K562 (cell line): ENCODE results near the gene NTRK1. TPM values are rescaled to one million over a fixed set of nuclear protein-coding genes. Genes with fewer than 3 reads are reported as not detected.

Source experiments
- CREB1 ChIP-seq, 2 experiments: sonication (generic) in 1 of 2; formaldehyde crosslinking in 1 of 2; IDR thresholded peaks; 2 replicates each; pipeline versions ENCODE4 v1.6.1 to v1.8.0; 2012 to 2022; ENCODE audit warnings: inconsistent platforms in 1 of 2, mild to moderate bottlenecking in 1 of 2, missing genetic modification reagents in 1 of 2, moderate library complexity in 1 of 2
- EGR1 ChIP-seq: fragments of 450-650 bp; conservative IDR thresholded peaks from 2 replicates; pipeline ENCODE4 v1.6.1; 2017; ENCODE audit warnings: mild to moderate bottlenecking
- EP300 ChIP-seq: IDR thresholded peaks from 2 replicates; pipeline ENCODE4 v1.6.1; 2012; ENCODE audit warnings: low read length, improper control_type of control experiment
- MAFG ChIP-seq: fragments of 450-650 bp; conservative IDR thresholded peaks from 2 replicates; pipeline ENCODE4 v1.6.1; 2016; ENCODE audit warnings: missing genetic modification characterization, missing compliant biosample characterization
- MAZ ChIP-seq, 2 experiments: fragments of 450-650 bp in 1 of 2; sonication (generic) in 1 of 2; formaldehyde crosslinking; IDR thresholded peaks in 1 of 2; conservative IDR thresholded peaks in 1 of 2; 2 replicates each; pipeline versions ENCODE4 v1.4.0 to v1.5.0; 2020; ENCODE audit warnings: mild to moderate bottlenecking in 1 of 2, missing genetic modification reagents in 1 of 2
- NFE2 ChIP-seq: IDR thresholded peaks from 2 replicates; pipeline ENCODE4 v1.6.1; 2014; ENCODE audit warnings: antibody characterized with exemption, low read depth
- PHF8 ChIP-seq: fragments of 200-600 bp; sonication (generic); IDR thresholded peaks from 2 replicates; pipeline ENCODE4 v1.6.1; 2012; ENCODE audit warnings: mixed run types, mild to moderate bottlenecking, inconsistent platforms, low read length, moderate library complexity, borderline replicate concordance
- PRPF4 ChIP-seq: fragments of 200-400 bp; formaldehyde crosslinking; IDR thresholded peaks from one replicate; pipeline ENCODE4 v1.6.1; 2017; ENCODE audit warnings: low read length, low read depth, mild to moderate bottlenecking; ENCODE audit not compliant: insufficient read depth, poor library complexity, severe bottlenecking
- SNRNP70 ChIP-seq: fragments of 200-400 bp; formaldehyde crosslinking; optimal IDR thresholded peaks from 2 replicates; pipeline ENCODE3; 2017; ENCODE audit warnings: low read depth, low read length
- ZNF263 ChIP-seq: sonication (generic); formaldehyde crosslinking; IDR thresholded peaks from 2 replicates; pipeline ENCODE4 v1.8.0; 2022; ENCODE audit warnings: mild to moderate bottlenecking, missing genetic modification reagents, borderline replicate concordance
- ZNF311 ChIP-seq: fragments of 250-450 bp; sonication (Bioruptor Pico); IDR thresholded peaks from 2 replicates; pipeline ENCODE4 v1.4.0; 2020; ENCODE audit warnings: mild to moderate bottlenecking, moderate library complexity
- ZNF324 ChIP-seq: fragments of 250-450 bp; sonication (Bioruptor Pico); IDR thresholded peaks from 2 replicates; pipeline ENCODE4 v1.4.0; 2020; ENCODE audit warnings: mild to moderate bottlenecking
- ZNF583 ChIP-seq: fragments of 250-450 bp; sonication (Bioruptor Pico); IDR thresholded peaks from 2 replicates; pipeline ENCODE4 v1.4.0; 2020
- polyA plus RNA-seq, 8 experiments: library from polyadenylated mRNA; depleted of rRNA in 4 of 8; stranded (reverse) in 5 of 8; unstranded in 3 of 8; fragments of >200 nt; fragmentation: Nextera tagmentation in 2 of 8; fragmentation: Illumina TruSeq in 1 of 8; extraction: Ambion mirVana in 2 of 8; extraction: Trizol in 1 of 8; gene quantifications; 2 replicates each; pipeline versions ENCODE4 v1.2.1 to v1.2.3, GENCODE V29; 2011 to 2014; ENCODE audit warnings: inconsistent platforms in 1 of 8, missing spikeins in 1 of 8
- total RNA-seq, 7 experiments: library from RNA; depleted of rRNA in 6 of 7; stranded (reverse); fragments of >200 nt in 6 of 7; fragmentation: Illumina TruSeq in 2 of 7; extraction: Trizol in 2 of 7; gene quantifications; 2 replicates each; pipeline versions ENCODE4 v1.2.1 to v1.2.3, GENCODE V29; 2011 to 2021; ENCODE audit warnings: low replicate concordance in 1 of 7
- TF ChIP-seq, protein P1 (sequence below): fragments of 450-650 bp; IDR thresholded peaks from 2 replicates; pipeline ENCODE4 v1.7.0; 2016; ENCODE audit warnings: borderline replicate concordance
- TF ChIP-seq, protein P2 (sequence below), 2 experiments: fragments of 450-650 bp; IDR thresholded peaks; 2 replicates each; pipeline ENCODE4 v1.6.1; 2016; ENCODE audit warnings: mild to moderate bottlenecking in 2 of 2, borderline replicate concordance in 1 of 2, low read depth in 1 of 2, moderate library complexity in 1 of 2

Gene NTRK1
- total and polyA plus RNA-seq, 9 of the 15 experiments (the other 6 are each of a cell fraction or from before 2014, with no cell fraction given): 0.46 to 30.0 (median 7.9) TPM

DNA sequence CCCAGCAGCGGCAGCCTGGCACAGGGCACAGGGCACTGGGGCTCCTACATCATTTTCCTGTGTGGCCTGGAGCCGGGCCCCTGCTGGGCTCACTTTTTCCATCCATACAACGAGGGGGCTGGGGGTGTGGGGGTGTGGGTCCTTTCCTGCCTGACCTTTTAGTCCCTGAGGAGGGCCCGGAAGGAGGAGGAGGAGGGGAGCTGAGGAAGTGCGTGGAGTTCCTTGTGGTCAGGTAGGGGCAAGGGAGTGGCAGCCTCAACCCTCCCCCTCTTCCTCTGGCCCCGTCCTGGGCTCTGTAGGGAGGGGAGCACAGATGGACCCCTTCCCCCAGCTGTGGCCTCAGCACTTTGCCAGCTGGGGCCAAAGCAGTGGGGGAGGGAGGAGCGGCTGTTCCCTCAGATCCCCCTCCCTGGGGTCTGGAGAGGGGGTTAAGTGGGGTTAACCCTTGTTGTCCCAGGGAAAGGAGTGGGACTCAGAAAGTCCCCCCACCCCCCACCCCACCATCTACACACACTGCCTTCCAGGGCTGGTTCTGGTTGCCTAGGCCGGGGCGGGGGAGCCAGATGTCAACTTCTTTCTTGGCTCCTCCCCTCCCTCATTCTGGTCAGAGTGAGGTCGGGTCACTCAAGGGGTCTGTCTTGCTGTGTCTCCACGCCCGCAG lies 5.7 kb downstream of the NTRK1 start (continued):
- TF ChIP-seq ZNF583 (CRISPR knock-in tag) (no peak), PRPF4 (no peak), EGR1 (peak; percentile 63), ZNF263 (CRISPR knock-in tag) (peak; percentile 68), SNRNP70 (no peak), PHF8 (no peak), CREB1 (IDR thresholded peaks at IDR 0.05) (no peak), CREB1 (CRISPR knock-in tag; IDR thresholded peaks at IDR 0.05) (no peak), MAZ (CRISPR knock-in tag; conservative IDR thresholded peaks at IDR 0.05 in 1 of 2, IDR thresholded peaks at IDR 0.05 in 1 of 2) (peak in 1 of 2 experiments; percentile 59; a peak in 2 of 4 replicates), ZNF311 (CRISPR knock-in tag) (no peak), MAFG (tag) (no peak), NFE2 (0 out of 2 replicates have a peak, but pooled peaks have one; percentile 9), EP300 (peak; percentile 65), ZNF324 (CRISPR knock-in tag) (no peak)
- TF ChIP-seq, protein P1, sequence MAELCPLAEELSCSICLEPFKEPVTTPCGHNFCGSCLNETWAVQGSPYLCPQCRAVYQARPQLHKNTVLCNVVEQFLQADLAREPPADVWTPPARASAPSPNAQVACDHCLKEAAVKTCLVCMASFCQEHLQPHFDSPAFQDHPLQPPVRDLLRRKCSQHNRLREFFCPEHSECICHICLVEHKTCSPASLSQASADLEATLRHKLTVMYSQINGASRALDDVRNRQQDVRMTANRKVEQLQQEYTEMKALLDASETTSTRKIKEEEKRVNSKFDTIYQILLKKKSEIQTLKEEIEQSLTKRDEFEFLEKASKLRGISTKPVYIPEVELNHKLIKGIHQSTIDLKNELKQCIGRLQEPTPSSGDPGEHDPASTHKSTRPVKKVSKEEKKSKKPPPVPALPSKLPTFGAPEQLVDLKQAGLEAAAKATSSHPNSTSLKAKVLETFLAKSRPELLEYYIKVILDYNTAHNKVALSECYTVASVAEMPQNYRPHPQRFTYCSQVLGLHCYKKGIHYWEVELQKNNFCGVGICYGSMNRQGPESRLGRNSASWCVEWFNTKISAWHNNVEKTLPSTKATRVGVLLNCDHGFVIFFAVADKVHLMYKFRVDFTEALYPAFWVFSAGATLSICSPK: no peak
- TF ChIP-seq, protein P2, sequence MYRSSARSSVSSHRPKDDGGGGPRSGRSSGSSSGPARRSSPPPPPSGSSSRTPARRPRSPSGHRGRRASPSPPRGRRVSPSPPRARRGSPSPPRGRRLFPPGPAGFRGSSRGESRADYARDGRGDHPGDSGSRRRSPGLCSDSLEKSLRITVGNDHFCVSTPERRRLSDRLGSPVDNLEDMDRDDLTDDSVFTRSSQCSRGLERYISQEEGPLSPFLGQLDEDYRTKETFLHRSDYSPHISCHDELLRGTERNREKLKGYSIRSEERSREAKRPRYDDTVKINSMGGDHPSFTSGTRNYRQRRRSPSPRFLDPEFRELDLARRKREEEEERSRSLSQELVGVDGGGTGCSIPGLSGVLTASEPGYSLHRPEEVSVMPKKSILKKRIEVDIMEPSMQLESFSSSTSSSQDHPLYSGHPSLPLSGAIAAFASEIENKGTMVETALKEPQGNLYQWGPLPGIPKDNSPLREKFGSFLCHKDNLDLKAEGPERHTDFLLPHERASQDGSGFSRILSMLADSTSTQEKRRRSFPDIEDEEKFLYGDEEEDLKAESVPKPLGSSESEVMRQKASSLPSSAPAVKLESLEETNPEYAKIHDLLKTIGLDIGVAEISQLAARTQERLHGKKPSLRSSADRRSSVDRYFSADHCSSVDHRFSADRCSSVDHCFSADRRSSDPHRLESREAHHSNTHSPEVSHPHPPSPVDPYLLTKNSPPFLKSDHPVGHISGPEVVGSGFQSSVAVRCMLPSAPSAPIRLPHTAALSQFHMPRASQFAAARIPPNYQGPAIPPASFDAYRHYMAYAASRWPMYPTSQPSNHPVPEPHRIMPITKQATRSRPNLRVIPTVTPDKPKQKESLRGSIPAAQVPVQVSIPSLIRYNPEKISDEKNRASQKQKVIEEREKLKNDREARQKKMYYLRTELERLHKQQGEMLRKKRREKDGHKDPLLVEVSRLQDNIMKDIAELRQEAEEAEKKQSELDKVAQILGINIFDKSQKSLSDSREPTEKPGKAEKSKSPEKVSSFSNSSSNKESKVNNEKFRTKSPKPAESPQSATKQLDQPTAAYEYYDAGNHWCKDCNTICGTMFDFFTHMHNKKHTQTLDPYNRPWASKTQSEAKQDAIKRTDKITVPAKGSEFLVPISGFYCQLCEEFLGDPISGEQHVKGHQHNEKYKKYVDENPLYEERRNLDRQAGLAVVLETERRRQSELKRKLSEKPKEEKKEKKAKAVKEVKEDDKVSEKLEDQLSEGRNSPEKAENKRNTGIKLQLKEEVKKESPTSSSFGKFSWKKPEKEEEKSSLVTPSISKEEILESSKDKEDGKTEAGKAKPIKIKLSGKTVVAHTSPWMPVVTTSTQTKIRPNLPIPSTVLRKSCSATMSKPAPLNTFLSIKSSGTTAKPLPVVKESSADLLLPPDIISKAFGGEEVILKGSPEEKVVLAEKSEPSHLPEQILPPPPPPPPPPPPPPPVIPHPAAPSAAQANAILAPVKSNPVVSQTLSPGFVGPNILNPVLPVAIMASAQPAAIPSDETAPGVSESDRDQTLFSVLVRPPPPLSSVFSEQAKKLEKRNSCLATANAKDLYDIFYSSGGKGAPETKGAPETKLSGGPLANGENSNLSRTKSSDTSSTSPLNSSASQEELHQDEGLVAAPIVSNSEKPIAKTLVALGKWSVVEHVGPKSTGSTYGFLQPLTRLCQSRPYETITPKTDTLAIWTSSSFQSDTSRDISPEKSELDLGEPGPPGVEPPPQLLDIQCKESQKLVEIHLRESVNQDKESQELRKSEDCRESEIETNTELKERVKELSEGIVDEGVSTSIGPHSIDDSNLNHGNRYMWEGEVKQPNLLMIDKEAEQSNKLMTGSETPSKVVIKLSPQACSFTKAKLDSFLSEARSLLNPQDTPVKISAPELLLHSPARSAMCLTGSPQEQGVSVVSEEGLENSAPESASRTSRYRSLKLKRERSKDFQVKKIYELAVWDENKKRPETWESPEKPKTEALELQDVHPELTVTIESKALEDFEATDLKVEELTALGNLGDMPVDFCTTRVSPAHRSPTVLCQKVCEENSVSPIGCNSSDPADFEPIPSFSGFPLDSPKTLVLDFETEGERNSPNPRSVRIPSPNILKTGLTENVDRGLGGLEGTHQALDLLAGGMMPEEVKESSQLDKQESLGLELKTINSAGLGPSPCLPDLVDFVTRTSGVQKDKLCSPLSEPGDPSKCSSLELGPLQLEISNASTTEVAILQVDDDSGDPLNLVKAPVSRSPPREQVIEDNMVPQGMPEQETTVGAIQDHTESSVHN (IDR thresholded peaks at IDR 0.05; ENCODE audit: borderline replicate concordance in 1 of 2, low read depth in 1 of 2): no peak
